DND-41 (cell line): ENCODE data around the gene PCED1B.

Experiments
- CTCF ChIP-seq: IDR thresholded peaks from 2 replicates; pipeline ENCODE4 v1.5.1; 2012; ENCODE audit warnings: borderline replicate concordance, low read length, moderate library complexity, mild to moderate bottlenecking; ENCODE audit not compliant: poor library complexity, severe bottlenecking; ENCODE audit errors: extremely low read depth
- EZH2 ChIP-seq: IDR thresholded peaks from 3 replicates; pipeline ENCODE4 v1.6.1; 2012; ENCODE audit warnings: borderline replicate concordance, low read depth, mild to moderate bottlenecking, moderate library complexity, low read length, inconsistent platforms; ENCODE audit not compliant: severe bottlenecking

GRCh38 chr12:47156167-47156736, 76.8 kb downstream of the PCED1B start:
- TF ChIP-seq CTCF (no peak), EZH2 (no peak)
